HG02943 (cell line): ENCODE data around the gene PDIK1L.

ENCODE experiments used
- ATAC-seq: cut with Tn5 transposase; IDR thresholded peaks from one replicate; pipeline ENCODE4 v1.9.1; 2021; ENCODE audit warnings: mild to moderate bottlenecking, low read depth, moderate library complexity; ENCODE audit not compliant: unreplicated experiment

The PDIK1L gene

GRCh38 chr1:26169198-26169554, 57.6 kb downstream of the PDIK1L start:
- no peak for ATAC-seq

GRCh38 chr1:26169669-26170471, 58.2 kb downstream of the PDIK1L start, which contains the start of gene ZNF593:
ZNF593 (plus strand) TSS chr1:26169908; CDS start chr1:26169984, 76 bp downstream.
- ATAC-seq, result peak; percentile 75

GRCh38 chr1:26170472-26170821, 58.8 kb downstream of the PDIK1L start:
- no peak for ATAC-seq

GRCh38 chr1:26171084-26172072, 59.8 kb downstream of the PDIK1L start, which contains the start of gene ZNF593OS:
ZNF593OS (minus strand) TSS chr1:26171832; CDS start chr1:26171661, 171 bp downstream.
- no peak for ATAC-seq
